CD4-positive, alpha-beta T cell treated with Interleukin-15 for 1 hour (primary cell): Measurements from ENCODE around the gene MGST1.
"Not testable (repeated sequence)": the region's sequence is repeated elsewhere in the genome, so short reads cannot be mapped to it uniquely, and the experiment has no call there.

ENCODE experiments used
- DNase-seq: peaks from one replicate; pipeline ENCODE4 v3.0.0-alpha.2; 2020

Gene MGST1

GRCh38 chr12:16358878-16359277, 11.4 kb downstream of the MGST1 start:
- DNase-seq, result no peak

GRCh38 chr12:16359512-16360491, 12.4 kb downstream of the MGST1 start:
- no peak for DNase-seq

GRCh38 chr12:16361142-16361783, 13.8 kb downstream of the MGST1 start:
- no peak for DNase-seq

- DNase-seq, result no peak
Observed at GRCh38 chr12:16362550-16362949, 15.1 kb downstream of the MGST1 start.

GRCh38 chr12:16369156-16369555, 21.7 kb downstream of the MGST1 start:
- no peak for DNase-seq

- DNase-seq, result no peak
Observed at GRCh38 chr12:16370096-16370495, 22.7 kb downstream of the MGST1 start.

GRCh38 chr12:16382652-16383312, 35.3 kb downstream of the MGST1 start:
- not testable (repeated sequence) for DNase-seq

- no peak for DNase-seq
Observed at GRCh38 chr12:16384732-16385131, 37.3 kb downstream of the MGST1 start.

GRCh38 chr12:16385782-16386646, 38.6 kb downstream of the MGST1 start:
- no peak for DNase-seq

GRCh38 chr12:16387919-16388318, 40.5 kb downstream of the MGST1 start:
- no peak for DNase-seq

- DNase-seq, result no peak
Observed at GRCh38 chr12:16389594-16389993, 42.1 kb downstream of the MGST1 start.

GRCh38 chr12:16392846-16393535, 45.5 kb downstream of the MGST1 start:
- DNase-seq, result no peak

- DNase-seq, result no peak
Observed at GRCh38 chr12:16399101-16399500, 51.7 kb downstream of the MGST1 start.

- not testable (repeated sequence) for DNase-seq
Observed at GRCh38 chr12:16401835-16402234, 54.4 kb downstream of the MGST1 start.

- no peak for DNase-seq
Observed at GRCh38 chr12:16407346-16407745, 59.9 kb downstream of the MGST1 start.
